Measurements from ENCODE around the gene SOD1.

GRCh38 chr21:31658053-31658452 lies 1.4 kb upstream of the SOD1 start:
- TF ChIP-seq ZNF274 (IDR thresholded peaks at IDR 0.05; ENCODE audit: low read depth, low read length) (no peak), YY1 (IDR thresholded peaks at IDR 0.05; ENCODE audit: insufficient read depth, insufficient read length) (no peak)
